Hair follicular keratinocyte (primary cell): ENCODE measurements around the gene CRIP1. TPM values are rescaled to one million over a fixed set of nuclear protein-coding genes. Genes with fewer than 3 reads are reported as not detected.

Experiments used
- total RNA-seq: library from RNA; depleted of rRNA; stranded (reverse); fragments of >200 nt; gene quantifications from 2 replicates; pipeline ENCODE4 v1.2.3, GENCODE V29; 2015

Gene CRIP1, protein sequence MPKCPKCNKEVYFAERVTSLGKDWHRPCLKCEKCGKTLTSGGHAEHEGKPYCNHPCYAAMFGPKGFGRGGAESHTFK
- total RNA-seq: 0.16 TPM in 1 of 2 replicates, not detected in the other

DNA sequence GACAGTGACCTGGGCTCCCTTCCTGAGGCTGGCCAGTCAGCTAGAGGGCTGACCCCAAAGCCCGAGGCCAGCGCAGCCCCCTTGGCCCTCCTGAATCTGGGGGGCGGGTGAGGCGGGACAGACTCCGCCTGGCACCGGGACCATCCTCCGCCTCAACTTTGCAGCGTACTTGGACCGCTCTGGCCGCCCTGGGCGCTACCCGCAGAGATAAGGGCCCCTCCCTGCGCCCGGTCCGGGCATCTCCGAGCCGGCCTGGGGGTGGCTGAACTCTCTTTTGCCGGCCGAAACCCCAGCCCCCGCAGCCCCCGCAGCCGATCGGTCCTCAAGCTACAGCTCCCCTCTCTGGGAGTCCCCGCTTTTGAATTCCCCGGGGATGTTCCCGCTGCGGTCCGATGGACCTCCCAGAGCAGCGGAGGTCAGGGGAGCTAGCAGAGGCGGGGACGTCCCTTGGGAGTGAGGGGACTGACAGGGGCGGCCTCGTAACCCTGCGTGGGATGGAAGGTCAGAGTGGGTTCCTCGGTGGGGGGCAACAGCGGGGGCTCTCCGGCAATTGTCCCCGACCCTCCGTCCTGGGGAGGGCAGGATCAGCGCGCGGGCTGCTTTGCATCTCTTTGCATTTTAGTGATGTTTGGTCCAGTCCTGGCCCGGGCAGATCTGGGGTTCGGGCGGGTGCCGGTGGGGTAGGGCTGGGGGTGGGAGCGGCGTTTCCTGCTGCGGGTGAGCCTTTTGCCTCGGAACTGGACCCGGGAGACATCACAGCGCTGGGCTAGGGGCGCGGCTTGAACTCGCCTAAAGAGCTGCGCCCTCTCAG is at the start of gene CRIP1:
TSS of gene CRIP1 (plus strand) at position 724 of the 811 bp plus-strand sequence. CDS start 374 bp downstream, outside the sequence.

DNA sequence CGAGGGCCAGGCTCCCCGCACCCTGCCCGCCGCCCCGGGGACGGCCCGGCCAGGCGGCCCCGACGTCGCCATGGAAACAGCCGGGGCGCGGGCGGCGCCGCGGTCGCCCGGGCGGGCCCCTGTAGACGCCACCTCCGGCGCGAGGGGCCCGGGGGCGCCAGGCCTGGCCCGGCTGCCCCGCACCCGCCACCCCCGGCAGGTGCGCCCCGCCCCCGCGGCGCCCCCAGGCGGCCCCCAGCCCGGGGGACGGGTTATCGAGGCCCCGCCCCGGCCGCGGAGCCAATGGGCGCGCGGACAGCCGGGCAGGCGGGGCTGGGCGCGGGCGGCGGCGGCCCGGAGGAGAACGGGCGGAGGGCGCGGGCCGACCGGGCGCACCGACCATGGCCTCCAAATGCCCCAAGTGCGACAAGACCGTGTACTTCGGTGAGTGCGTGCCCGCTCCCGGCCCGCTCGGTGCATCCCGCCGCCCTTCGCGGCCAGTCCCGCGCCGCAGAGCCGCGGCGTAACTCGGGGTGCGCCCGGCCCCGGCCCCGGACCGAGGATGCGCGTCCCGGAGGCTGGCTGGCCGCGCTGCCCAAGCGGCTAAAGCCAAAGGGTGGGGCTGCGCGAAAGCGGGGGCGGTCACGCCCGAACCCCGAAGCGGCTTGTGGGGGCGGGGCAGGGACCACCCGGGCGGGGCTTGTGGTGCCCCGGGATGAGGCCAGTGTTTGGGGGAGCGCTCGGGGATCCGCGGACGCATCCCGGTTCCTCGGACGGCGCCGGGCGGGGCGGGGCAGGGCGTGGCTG is 12.0 kb upstream of the CRIP1 start, which contains the start of gene CRIP2:
TSS of gene CRIP2 (plus strand) at position 339 of the 786 bp plus-strand sequence. CDS start at position 381, 42 bp downstream.

DNA sequence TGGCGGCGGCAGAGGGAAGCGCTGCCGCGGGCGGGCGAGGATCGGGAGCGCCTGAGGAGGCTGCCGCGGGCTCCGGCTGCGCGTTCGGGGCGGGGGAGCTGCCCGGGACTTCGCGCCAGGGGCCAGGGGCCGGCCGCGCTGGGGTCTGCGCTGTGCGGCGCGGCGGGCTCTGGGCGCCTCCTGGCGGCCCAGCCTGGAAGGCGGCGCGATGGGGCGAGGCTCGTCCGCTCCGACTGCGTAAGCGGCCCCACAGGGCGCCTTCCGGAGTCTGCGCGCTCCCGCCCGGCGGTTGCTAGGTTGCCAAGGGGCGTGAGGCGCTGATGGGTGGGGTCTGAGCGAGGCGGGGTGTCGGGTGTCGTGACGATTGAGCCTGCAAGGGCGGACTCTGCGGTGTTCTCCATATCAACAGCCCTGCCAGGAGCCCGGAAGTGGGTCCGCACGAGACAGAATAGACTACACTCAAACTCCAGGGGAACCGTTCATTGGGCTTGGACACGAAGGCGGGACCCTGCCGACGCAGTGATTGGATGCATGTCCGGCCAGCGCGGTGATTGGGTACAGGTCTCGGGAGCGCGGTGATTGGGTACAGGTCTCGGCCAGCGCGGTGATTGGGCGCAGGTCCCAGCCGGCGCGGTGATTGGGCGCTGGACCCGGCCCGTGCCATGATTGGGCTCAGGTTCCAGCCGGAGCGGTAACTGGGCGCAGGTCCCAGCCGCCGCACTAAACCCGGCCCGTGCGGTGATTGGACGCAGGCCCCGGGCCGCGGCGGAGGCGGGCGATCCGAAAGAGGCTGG is 4.1 kb downstream of the CRIP1 start, which contains the start of gene TEDC1:
TSS of gene TEDC1 (plus strand) at position 675 of the 794 bp plus-strand sequence. CDS start 130 bp downstream, outside the sequence.

DNA sequence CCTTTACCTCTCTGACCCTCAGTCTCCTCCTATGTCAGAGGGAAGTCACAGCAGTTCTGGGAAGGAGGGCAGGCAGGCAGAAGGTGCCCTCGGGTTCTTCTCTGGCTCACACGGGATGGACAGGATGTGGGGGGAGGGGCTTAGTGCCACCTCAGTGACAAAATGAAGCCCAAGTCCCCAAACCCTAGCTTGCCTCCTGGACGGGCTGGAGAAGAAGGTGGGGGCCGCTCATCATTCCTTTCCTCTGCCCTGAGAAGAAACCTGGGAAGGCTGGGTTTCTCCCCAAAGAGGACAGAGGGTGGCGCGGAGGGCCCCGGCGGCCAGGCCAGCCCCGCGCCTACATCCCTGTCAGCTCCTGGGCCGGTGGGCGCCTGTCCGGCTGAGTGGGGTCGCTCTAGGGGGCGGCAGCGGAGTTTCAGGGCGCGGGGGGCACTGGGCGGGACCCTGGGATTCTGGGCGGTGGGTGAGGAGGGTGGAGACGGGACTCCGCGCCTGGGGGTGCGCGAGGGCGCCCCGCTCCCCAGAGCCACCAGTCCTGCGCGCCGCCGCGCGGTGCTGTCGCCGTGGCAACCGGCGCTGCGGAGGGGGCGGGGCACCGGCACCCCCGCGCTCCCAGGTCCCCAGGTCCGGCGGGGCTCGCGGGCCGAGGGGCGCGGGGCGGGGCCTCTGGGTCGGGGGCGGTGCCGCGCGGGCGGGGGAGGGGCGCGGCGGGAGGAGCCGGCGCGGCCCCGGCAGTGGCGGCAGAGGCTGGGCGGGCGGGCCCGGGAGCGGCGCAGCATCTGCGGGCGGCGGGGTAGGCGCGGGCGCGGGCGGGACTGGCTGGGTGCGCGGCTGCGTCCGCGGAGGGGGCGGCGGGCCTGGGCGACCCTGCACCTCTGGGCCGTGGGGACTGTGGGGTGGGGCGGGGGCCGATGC is 39.4 kb downstream of the CRIP1 start, which contains the start of gene TMEM121:
TSS of gene TMEM121 (plus strand) at position 723 of the 915 bp plus-strand sequence. CDS start 2,252 bp downstream, outside the sequence.

Other genes starting within 250 kb of the CRIP1 start
- gene BTBD6, start 238.4 kb upstream of the CRIP1 start, total RNA-seq: 56.4 and 58.4 TPM in 2 replicates
- gene BRF1, start 185.9 kb upstream of the CRIP1 start, total RNA-seq: 19.5 and 26.4 TPM in 2 replicates
- 31.4 and 53.8 TPM in 2 replicates for gene PACS2, start 172.1 kb upstream of the CRIP1 start, total RNA-seq
- gene TEX22, start 88.3 kb upstream of the CRIP1 start, total RNA-seq: not detected in 2 replicates
- gene MTA1, start 67.1 kb upstream of the CRIP1 start, total RNA-seq: 46.4 and 46.8 TPM in 2 replicates
- 67.7 and 141 TPM in 2 replicates for gene CRIP2, start 12.1 kb upstream of the CRIP1 start, total RNA-seq
- gene TEDC1, start 4.4 kb downstream of the CRIP1 start, total RNA-seq: 14.3 and 34.0 TPM in 2 replicates
- gene TMEM121, start 39.7 kb downstream of the CRIP1 start, total RNA-seq: 2.7 and 3.2 TPM in 2 replicates